ENCODE results near the gene SLC5A3.

DNA sequence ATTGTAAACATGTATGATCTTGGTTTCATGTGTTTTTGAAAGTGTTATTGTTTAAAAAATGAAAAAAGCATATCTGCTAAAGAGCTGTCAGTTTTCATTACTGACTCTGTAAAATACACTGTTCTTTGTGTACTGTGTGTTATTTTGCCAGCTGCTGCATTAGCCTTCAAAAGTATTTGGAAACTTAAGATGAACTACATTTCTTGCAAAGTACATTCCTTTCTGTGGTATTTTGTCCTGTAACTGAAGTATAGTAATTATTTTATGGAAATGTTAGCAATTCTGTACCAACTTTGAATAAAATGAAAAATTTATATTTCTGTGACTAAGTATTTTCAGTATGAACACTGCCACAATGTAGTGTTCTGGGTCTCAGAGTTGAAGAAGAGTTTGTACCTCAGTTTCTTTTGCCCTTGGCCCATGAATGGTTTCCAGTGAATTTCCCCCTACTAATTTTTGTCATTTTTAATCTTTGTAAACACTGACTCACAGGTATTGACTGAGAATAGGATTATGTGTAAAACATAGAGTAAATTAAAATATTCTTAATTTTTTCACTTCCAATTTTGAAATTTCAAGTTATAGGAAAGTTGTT is 32.7 kb downstream of the SLC5A3 start:
- TF ChIP-seq, protein P1, sequence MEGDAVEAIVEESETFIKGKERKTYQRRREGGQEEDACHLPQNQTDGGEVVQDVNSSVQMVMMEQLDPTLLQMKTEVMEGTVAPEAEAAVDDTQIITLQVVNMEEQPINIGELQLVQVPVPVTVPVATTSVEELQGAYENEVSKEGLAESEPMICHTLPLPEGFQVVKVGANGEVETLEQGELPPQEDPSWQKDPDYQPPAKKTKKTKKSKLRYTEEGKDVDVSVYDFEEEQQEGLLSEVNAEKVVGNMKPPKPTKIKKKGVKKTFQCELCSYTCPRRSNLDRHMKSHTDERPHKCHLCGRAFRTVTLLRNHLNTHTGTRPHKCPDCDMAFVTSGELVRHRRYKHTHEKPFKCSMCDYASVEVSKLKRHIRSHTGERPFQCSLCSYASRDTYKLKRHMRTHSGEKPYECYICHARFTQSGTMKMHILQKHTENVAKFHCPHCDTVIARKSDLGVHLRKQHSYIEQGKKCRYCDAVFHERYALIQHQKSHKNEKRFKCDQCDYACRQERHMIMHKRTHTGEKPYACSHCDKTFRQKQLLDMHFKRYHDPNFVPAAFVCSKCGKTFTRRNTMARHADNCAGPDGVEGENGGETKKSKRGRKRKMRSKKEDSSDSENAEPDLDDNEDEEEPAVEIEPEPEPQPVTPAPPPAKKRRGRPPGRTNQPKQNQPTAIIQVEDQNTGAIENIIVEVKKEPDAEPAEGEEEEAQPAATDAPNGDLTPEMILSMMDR (IDR thresholded peaks at IDR 0.05 in 8 of 11, conservative IDR thresholded peaks at IDR 0.05 in 3 of 11) = no peak
- TF ChIP-seq POLR2A (IDR thresholded peaks at IDR 0.05) (no peak), POLR2AphosphoS5 (IDR thresholded peaks at IDR 0.05) (no peak)
